ENCODE results near the gene STAT5B. TPM values are rescaled to one million over a fixed set of nuclear protein-coding genes. Genes with fewer than 3 reads are reported as not detected.

Gene STAT5B
- total and polyA plus RNA-seq, 2 of the 8 experiments (the other 6 are each of a cell fraction or from before 2014, with no cell fraction given): 35.3 to 52.6 TPM

- Histone ChIP-seq H3K4me1 (replicated peaks in 1 of 4; ENCODE audit: control insufficient read depth in 3 of 4, insufficient read depth in 4 of 4, low read length in 3 of 4) (no peaks in the 10 kb centered on the region), H3K36me3 (ENCODE audit: control insufficient read depth in 2 of 4, insufficient read depth in 4 of 4, low read length in 3 of 4) (no peaks in the 10 kb centered on the region), H3K4ac (replicated peaks; ENCODE audit: insufficient read length, low read depth, low read length) (no peak overlapping the region), H3K9ac (replicated peaks in 1 of 4; ENCODE audit: extremely low read depth in 1 of 4, low read depth in 3 of 4, low read length in 3 of 4) (no peak overlapping the region), H4K91ac (replicated peaks; ENCODE audit: insufficient read length, low read length) (no peak overlapping the region), H3K9me3 (ENCODE audit: insufficient read depth in 2 of 2, low read depth in 1 of 2, low read length in 1 of 2) (no peaks in the 10 kb centered on the region), H3K23ac (ENCODE audit: insufficient read length) (no peak overlapping the region), H2BK12ac (ENCODE audit: low read depth, low read length) (no peak overlapping the region), H3K56ac (replicated peaks; ENCODE audit: insufficient read length, low read depth, low read length) (no peak overlapping the region), H3K4me2 (ENCODE audit: insufficient read depth in 1 of 2, low read depth in 2 of 2, low read length in 2 of 2) (no peak overlapping the region), H4K8ac (ENCODE audit: extremely low read depth, insufficient read depth, low read length) (no peak overlapping the region; the same call in 1 of the 2 replicates), H2AFZ (ENCODE audit: low read length) (no peak overlapping the region), H3K27me3 (replicated peaks in 1 of 4; ENCODE audit: control insufficient read depth in 3 of 4, extremely low read depth in 1 of 4, insufficient read depth in 3 of 4, low read length in 3 of 4) (no peaks in the 10 kb centered on the region), H2BK120ac (replicated peaks; ENCODE audit: low read depth, low read length) (no peak overlapping the region), H3K27ac (ENCODE audit: low read depth, low read length) (no peak overlapping the region), H3K18ac (ENCODE audit: extremely low read depth, low read length) (no peak overlapping the region), H2BK20ac (ENCODE audit: low read length) (no peak overlapping the region), H2AK5ac (ENCODE audit: low read depth, low read length) (no peak overlapping the region), H3K79me2 (ENCODE audit: control insufficient read depth in 1 of 2, insufficient read depth in 2 of 2, low read length in 2 of 2) (no peaks in the 10 kb centered on the region), H2BK5ac (ENCODE audit: low read depth, low read length) (no peak overlapping the region), H4K5ac (ENCODE audit: insufficient read length, low read depth, low read length) (no peak overlapping the region), H3K14ac (ENCODE audit: insufficient read length) (no peak overlapping the region), H2BK15ac (ENCODE audit: low read length) (no peak overlapping the region), H3K23me2 (ENCODE audit: low read depth, low read length) (no peaks in the 10 kb centered on the region), H3K4me3 (ENCODE audit: extremely low read depth in 1 of 4, insufficient read depth in 2 of 4, low read depth in 3 of 4, low read length in 4 of 4) (no peak overlapping the region), H3K79me1 (ENCODE audit: low read depth, low read length) (no peaks in the 10 kb centered on the region; the same call in 1 of the 2 replicates), H4K20me1 (replicated peaks in 1 of 2; ENCODE audit: control insufficient read depth in 1 of 2, insufficient read depth in 2 of 2, low read length in 2 of 2) (no peaks in the 10 kb centered on the region)
- POLR2A ChIA-PET (ENCODE audit: partially characterized antibody): interaction anchor here (1.3 kb wide), 1 partner anchor 59 kb away, joined by 3 read pairs; no protein-coding TSS in a partner anchor
- 94% methylated on average over 3 of the region's 3 CpGs; no CpG with 5 or more reads in 1 of the 2 experiments for WGBS, 2 experiments (ENCODE audit: extremely low coverage in 1 of 2, insufficient coverage in 1 of 2, insufficient read length in 1 of 2, insufficient replicate concordance in 2 of 2, low coverage in 1 of 2, low lambda C conversion rate in 2 of 2, missing lambda C conversion rate in 1 of 2)
- DNase-seq (ENCODE audit: low read depth in 1 of 2, low spot score in 2 of 2) (no peak), FAIRE-seq (no peak)
- CTCF ChIA-PET (ENCODE audit: partially characterized antibody): interaction anchor here (0.9 to 1.2 kb wide), 2 partner anchors 14 to 18 kb away, joined by 3 read pairs; no protein-coding TSS in a partner anchor
- TF ChIP-seq RXRA (IDR thresholded peaks at IDR 0.05; ENCODE audit: insufficient read depth, low read depth, low read length) (no peak), TEAD4 (IDR thresholded peaks at IDR 0.05; ENCODE audit: low read depth, low read length) (no peak), E2F6 (IDR thresholded peaks at IDR 0.05) (no peak), SRF (IDR thresholded peaks at IDR 0.05; ENCODE audit: low read depth, low read length) (no peak), ATF3 (IDR thresholded peaks at IDR 0.05; ENCODE audit: insufficient read depth, low read depth, low read length) (no peak), HDAC6 (IDR thresholded peaks at IDR 0.05; ENCODE audit: low read depth, low read length) (no peak), EGR1 (IDR thresholded peaks at IDR 0.05; ENCODE audit: borderline replicate concordance, low read depth, low read length) (no peak), SP4 (IDR thresholded peaks at IDR 0.05; ENCODE audit: low read length) (no peak), PHF8 (conservative IDR thresholded peaks at IDR 0.05; ENCODE audit: low read depth, low read length) (no peak), MAFK (IDR thresholded peaks at IDR 0.05; ENCODE audit: low read depth, low read length) (no peak), KDM1A (IDR thresholded peaks at IDR 0.05; ENCODE audit: borderline replicate concordance, low read length) (no peak), SP2 (IDR thresholded peaks at IDR 0.05; ENCODE audit: low read length) (no peak), SIX5 (IDR thresholded peaks at IDR 0.05; ENCODE audit: low read depth, low read length) (no peak), POLR2AphosphoS5 (IDR thresholded peaks at IDR 0.05; ENCODE audit: low read depth, low read length) (no peak)
Measured at GRCh38 chr17:42296012-42296411, 19.8 kb upstream of the STAT5B start.

All from H1 (cell line).